UCSD-AML1 (cell line): ENCODE data around the gene ANK3.

Experiments used
- DNase-seq: peaks from one replicate; lab custom pipeline; 2025; ENCODE audit not compliant: unreplicated experiment; lab: John Stamatoyannopoulos, UW

Gene ANK3

DNA sequence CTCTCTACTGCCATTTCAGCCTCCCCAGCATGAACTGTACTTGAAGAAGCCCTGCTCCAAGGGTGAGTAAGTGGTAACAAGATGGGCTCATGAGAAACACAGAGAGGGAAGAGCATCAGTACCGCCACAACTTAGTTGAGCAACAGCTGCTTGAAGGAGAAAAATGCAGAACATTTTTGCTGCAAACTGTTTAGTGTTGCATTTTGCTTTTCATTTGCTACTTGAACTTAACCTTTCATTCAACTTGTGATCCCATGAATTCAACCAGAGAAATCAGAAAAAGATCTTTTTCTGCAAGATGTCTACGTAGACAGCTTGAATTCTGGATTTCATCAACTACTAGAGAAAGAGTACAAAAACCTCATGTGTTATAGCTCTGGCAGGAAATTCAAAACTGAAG, 40.7 kb downstream of the ANK3 start:
- no peak for DNase-seq

DNA sequence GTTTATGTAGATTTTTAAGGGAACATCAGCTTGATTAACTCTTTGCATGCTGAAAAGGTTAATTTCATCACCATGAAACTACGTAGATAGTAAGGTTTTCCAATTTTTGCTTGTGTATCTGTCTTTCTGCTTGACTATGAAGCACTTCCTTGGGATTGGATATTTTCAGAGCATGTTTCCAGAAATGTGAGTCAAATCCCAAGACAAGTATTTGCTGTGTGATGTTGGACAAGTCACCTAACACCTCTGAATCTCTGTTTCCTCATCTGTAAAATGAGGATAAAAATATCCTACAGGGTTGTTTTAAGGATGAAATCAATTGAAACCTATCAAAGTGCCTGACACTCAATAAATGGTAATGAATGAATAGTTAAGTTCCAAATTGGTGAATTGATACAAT, 42.4 kb downstream of the ANK3 start:
- no peak for DNase-seq

DNA sequence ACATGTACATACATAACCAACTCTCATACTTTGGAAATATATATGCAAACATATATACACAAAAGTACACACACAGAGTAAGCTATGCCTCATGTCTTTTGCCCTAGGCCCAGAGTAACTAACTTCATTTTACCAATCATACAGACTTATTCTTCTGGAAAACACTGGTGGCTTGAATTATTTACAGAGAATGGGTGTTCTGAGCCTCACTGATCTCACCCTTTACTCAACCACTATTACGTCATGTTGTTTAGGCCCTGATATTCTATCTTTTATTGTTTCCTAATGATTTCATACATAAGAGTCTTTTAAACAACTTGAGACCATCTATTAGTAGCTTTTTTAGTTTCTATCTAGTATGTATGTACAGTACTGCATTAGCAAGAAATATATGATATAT, 43.0 kb downstream of the ANK3 start:
- no peak for DNase-seq

DNA sequence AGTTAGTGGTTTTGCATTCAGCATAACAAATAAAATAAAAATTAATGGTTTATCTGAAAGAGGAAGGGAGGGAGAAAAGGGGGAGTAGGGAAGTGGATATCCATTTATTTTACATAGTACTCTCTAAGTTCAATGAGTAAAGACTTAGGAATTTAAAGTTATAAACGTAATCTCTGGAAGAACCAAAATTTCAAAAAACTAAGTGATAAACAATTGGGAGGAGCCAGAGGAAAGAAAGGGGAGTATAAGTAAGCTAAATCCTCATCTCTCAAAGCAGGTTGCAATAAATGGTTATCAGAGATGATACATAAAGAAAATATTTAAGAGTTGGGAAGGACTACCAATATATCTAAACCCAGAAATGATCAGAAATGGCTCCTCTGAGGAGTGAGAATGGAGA, 46.4 kb downstream of the ANK3 start:
- DNase-seq = no peak

DNA sequence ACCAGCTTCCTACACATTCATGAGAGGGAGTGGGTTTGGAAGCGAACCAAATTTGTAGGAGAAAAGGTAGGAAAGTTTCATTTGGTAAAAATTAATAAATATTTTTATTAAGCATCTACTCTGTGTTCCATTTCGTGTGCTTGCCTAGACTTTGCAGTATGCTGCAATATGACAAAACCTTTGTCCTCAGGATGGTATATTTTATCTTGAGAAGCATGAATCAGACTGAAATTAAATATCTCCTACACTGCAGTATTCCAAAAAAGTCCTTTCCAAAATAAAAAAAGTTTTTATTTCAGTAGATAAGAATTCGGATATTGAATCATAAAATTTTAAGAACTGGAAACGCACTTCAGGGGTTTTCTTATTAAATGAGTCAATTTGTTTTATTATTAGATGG, 47.7 kb downstream of the ANK3 start:
- DNase-seq = no peak

DNA sequence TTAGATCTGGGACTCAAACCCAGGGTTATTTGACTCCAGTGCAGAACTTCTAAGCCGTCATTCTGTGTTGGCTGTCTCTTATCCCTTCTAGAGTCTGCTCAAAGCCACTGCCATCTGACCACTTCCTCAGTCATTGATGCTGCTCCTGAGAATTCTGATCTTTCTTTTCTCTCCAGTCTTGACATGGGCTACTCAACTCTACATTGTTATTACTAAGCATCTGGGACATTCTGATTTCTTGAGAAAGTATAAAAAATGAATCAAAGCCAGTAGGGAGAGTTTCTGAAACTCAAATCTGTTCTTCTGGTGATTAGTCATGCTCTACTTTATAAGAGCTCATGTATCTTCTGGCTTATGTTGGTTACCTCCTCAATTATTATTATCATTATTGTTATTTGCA, 48.7 kb downstream of the ANK3 start:
- no peak for DNase-seq

DNA sequence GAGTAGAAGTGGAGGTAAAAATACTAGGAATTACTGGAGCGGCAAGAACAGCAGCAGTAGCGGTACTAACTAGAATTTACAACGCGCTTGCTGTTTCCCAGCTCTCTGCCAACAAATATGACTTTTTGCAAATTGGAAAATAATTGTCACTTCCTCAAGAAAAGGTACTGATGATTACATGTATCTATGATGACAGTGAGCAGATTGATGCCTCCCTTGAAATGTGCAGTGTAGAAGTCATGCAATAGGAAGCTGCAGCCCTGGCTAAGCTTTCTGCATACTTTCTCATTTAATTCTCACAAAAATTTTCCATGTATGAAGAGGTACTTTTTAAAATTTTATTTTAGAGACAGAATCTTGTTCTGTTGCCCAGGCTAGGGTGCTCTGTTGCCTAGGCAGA, 49.9 kb downstream of the ANK3 start:
- DNase-seq = no peak

DNA sequence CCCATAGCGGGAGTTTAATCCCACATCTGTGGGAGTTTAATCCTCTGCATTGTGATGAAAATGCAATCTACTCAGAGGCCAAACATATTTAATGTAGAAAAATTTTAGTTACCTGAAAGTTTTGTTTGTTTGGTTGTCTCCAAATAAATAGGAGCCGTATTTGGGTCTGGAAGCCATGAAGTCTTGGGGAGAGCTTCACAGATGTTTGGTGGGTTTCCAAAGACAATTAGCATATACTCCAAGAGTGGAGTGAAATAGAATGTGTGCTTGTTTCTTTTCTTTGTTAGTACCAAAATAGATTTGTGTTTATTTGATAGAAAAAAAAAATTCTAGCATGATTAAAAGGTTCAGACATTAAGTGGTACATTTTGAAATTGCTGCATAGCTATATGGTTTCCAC, 50.9 kb downstream of the ANK3 start:
- DNase-seq = no peak

DNA sequence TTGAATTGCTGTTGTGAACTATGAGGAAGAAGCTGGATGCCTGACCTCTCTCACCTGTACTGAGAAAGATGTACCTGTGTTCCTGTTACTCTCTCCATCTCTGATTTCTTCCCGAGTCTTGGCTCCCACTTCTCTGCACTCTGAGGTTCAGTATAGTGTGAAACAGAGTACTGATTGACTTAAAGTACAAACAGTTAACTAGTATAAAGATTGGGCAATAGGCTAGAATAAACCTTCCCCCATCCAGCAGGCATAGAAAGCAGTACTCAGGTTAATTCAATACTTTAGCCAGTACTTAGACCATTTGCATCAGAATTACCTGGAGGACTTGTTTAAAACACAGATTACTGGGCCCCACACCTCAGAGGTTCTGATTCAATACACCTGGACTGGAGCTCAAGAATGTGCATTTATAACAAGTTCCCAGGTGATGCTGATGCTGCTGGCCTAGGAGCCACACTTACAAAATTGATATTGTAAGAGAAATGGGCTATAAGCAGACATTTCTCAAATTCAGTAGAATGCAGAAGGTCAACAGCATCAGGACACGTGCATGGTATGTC, 51.6 kb downstream of the ANK3 start:
- DNase-seq = no peak

DNA sequence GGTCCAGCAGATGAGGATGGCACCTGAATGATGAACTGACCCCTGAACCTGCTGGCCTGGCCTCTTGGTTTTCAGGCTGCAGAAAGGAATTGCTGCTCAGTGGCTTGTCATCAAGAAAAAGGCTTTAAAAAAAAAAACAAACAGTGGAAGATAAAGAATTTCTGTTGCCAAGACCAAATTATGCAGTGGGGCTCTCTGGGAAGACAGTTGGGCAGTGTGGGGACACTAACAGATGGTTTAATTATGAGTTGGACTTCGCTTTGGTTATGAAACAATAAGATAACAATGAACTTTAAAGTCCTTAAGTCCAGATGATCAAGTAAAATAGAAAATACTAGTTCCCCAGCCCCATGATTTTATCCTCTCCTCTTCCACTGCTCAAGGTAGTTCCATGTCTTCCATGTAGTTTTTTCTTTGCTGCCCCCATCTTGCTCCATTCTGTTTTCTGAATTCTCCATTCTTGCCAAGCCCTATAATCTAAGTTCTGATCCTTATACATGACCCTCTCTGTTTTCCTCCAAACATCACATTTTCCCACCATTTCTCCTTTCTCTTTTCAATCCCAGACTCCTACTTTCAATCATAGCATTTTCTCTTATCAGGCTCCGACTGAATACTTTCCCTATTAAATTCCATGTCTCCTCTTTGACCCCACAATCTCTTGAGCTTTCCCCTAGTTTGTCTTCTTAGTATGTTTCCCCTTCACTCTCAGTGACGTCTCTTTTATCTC, 52.6 kb downstream of the ANK3 start:
- no peak for DNase-seq

DNA sequence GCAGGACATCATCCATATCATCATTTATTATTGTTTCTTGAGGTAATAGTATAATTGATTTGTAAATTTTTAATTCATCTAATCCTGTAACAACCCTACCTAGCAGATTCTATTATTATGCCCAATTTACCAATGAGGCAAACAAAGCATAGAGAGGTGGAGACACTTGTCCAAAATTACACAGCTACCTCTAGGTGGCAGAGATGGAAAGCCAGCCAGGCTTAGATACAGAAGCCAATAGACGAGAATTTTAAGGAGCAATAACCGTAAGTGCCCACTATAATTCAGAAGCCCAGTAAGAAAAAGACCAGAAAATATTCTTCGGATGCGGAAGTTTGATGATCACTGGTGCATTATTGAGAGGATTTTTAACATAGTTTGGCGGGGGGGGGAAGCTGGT, 54.0 kb downstream of the ANK3 start:
- no peak for DNase-seq

DNA sequence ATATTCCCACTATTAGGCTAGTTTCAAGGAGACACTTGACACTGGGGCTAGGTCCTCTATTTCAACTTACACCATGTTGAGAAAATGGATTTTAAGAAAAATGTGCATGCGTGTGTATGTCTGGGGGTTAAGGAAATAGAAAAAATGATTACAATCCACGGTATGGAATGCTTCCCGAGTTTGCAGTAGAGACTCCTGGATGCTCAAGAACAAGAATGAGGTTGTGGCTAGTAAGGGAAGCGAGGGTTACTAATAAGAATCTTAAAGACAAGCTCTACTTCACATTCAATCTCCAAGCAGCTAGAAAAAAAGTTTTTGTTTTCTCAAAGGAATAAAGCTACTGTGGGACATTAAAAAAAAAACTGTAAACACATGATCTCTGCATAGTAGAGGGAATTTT, 54.7 kb downstream of the ANK3 start:
- no peak for DNase-seq

DNA sequence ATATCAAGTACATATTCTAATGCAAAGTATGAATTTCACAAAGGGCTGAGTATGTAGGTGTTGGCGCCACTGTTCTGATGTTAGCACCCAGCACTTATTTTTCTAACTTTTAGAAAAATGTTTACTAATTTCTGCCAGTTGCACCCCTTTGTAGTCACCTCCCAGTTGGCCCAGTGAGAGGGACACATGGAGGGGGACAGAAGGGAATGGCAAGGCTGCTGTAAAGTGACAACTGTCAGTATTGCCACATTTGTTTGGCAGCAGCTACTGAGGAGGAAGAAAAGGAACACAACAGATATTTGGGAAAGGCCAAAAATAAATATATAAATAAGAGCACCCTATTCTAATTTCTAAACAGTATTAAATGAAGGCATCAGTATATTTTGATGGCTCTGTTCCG, 57.3 kb downstream of the ANK3 start:
- no peak for DNase-seq

DNA sequence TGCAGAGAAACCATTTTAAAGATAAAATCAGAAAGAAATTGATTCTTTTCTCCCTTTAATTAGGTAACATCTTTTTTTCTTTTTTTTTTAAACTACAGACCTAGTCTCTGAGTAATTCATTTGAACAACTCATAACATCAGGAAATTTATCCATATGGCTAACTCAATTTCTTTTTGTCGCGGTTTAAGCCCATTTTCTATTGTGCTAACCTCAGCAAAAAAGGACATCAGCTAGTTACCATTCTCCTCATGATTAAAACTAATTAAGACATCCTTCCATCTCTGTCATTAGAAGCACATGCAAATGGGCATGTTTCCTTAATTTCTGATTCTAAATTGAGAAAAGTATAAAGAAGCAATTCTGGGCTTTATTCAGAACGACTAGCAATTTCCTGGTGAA, 57.8 kb downstream of the ANK3 start:
- no peak for DNase-seq

DNA sequence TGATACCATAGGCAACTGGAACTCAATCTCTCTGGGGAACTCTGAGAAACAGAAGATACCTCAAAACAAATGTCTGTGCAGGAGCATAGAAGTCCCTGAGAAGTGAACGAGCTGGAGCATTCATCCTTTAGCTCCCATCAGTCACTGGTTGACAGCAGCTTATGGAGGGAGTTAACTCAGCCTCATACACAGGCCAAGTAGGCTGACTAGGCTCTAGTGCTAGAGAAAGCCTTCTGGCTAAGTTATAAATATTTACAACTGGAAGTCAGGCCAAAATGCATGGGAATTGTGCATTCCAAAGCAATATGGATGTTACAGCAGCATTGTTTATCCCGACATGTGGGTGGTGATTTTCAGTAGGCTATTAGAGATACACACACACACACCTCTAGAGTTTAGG, 66.5 kb downstream of the ANK3 start:
- no peak for DNase-seq

DNA sequence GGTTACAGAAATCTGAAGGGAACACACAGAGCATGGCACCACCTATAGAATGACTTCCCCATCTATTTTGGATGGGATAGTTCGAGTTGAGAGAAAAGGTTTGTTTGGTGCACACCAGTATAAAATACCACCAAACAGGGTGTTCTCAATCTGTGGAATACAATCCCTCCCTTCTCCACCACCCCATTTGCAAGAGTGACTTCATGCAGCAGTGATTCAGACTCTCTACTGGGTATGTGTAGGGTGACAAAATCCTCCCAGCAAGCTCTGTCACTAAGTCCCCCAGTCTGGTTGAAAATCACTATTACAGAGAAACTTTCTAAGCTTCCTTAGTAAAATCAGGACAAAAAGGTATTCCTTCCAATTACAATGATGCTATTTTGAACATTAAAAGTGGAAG, 69.0 kb downstream of the ANK3 start:
- DNase-seq = no peak

DNA sequence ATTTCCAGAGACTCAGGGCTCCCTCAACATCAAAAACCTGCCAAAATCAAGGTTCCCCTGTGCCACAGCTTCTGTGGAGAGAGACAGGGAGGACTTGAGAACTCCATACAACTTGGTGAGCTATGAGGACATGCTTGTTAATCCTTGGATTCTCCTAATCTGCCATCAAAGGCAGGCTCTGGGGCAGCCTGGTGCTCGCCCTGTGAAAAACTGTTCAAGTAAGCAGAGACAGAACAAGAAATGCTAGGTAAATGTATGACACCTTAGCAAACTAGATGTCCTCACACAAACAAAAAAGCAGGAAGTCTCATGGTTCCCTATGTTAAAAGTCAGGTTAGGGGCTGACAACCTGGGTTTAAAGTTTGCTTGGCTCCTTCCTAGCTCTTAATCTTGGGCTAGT, 73.6 kb downstream of the ANK3 start:
- DNase-seq = no peak

DNA sequence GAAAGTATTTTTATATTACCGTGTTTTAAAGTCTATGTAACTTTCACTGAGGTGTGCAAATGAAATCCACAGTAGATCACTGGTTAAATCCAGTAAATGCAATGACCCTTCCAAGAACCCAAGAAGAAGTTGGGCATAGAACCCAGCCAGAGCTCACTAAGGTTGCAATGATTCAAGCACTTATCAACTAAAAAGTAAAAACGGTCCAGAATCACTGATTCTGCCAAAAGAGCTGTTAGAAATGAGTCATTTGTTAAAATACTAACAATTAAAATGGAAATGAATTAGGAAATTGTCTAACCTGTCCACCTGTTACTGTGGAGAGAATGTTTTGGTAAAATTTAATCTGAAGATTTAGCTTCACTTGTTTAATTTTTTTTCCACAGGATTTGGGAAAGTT, 74.4 kb downstream of the ANK3 start:
- no peak for DNase-seq

DNA sequence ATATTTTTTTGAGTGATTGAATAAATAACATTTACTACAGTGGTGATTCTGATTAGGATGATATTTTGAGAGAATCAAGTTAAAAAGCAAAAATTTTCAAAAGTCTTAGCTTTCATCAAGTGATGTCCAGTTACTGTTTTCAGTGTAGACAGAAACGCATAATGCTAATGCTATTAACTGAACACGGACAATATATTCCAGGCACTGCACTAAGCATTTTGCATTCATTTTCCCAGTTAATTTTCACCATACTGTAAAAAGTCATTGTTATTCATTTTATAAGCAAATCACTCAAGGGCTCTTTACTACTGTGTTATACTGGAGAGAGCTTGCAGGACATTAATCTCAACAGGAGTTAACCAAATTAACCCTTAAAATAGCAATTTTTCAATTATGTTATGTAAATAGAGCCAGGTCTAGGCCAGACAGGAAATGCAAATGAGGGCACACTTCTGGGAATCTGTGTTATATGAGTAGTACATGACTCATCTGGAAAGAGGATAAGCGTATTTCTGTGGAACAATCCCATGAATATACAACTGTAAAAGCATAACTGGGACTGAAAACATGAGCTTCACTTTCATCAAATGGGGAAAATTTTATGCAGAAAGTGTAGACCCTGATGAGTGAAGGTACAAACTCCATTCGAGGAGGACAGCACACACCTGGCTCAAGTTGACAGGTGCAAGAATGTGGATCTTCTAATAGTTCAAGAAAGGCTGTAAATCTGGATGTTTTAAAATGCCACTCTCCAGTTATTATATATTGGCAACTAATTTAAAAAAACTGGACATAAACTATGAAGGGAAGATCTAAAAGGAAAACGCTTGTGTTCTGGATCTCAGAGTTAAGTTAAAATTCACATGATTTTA, 75.4 kb downstream of the ANK3 start:
- DNase-seq = no peak

DNA sequence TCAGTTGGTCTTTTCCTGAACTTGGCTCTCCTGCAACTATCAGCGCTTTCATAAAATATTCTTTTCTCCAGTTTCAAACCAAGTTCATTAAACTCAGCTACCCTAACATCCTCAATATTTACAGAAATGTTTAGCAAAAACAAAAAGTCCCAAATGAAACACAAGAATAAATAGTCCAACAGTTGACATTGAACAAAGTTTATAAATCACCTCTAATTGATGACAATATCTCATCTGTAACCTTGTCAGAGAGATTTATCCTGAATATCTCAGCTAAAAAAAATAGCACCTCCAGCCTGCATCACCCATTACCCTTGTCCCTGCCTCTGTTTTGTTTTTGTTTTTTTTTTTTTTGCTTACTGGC, 76.1 kb downstream of the ANK3 start:
- no peak for DNase-seq

DNA sequence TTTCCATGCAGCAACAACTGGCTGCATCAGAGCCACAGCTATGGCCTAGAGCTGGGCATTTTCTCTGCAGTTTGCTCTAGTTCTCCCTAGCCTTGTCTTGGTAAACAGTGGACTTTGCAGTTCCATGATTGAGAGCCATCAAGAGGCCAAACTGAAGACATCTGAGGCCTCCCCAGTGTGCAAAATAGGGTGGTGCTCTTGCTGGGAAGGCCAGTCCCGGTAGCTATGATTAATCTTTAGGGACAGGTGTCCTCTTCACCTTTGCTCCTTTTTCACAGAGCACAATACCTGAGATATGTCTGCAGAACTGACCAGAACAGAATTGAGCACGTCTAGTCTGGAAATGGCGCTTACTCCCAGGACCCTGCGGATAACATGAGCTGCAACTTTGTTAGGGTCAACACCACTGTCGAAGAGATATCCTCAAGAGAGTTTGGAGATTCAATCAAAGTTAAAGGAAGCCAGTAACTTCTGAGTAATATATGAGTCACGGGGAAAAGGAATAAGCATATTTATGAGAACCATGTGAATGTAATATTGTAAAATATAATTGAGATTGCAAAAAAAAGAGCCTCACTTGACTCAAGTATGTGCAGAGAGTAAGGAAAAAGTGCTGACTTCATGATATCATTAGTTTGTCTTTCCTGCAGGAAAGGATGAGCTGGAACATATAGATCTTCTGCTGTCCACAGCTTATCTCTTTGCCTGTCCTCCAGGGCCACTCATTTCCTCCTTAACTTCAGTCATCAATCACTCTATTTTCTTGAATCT, 76.7 kb downstream of the ANK3 start:
- DNase-seq = no peak

DNA sequence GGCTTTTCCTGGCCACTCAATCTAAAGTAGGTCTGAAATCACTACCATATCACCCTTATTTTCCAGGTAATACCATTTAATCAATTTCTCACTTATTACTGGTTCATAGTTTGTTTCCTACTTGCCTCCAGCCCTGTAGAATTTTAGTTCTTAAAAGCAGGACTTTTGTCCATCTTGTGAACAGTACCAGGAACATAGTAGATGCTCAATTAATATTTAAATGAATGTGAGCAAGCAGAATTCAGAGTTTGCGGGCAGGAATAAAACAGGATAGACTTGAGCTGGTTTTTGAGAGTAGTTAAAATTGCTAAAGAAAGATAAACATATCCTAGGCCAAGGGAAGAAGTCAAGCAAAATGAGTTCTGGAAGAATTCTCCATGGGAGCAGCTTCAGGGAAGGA, 77.9 kb downstream of the ANK3 start:
- DNase-seq = no peak
